DND-41 (cell line): ENCODE measurements around the gene KCNA1.

Experiments used
- CTCF ChIP-seq: IDR thresholded peaks from 2 replicates; pipeline ENCODE4 v1.5.1; 2012; ENCODE audit warnings: borderline replicate concordance, low read length, moderate library complexity, mild to moderate bottlenecking; ENCODE audit not compliant: poor library complexity, severe bottlenecking; ENCODE audit errors: extremely low read depth
- EZH2 ChIP-seq: IDR thresholded peaks from 3 replicates; pipeline ENCODE4 v1.6.1; 2012; ENCODE audit warnings: borderline replicate concordance, low read depth, mild to moderate bottlenecking, moderate library complexity, low read length, inconsistent platforms; ENCODE audit not compliant: severe bottlenecking

DNA sequence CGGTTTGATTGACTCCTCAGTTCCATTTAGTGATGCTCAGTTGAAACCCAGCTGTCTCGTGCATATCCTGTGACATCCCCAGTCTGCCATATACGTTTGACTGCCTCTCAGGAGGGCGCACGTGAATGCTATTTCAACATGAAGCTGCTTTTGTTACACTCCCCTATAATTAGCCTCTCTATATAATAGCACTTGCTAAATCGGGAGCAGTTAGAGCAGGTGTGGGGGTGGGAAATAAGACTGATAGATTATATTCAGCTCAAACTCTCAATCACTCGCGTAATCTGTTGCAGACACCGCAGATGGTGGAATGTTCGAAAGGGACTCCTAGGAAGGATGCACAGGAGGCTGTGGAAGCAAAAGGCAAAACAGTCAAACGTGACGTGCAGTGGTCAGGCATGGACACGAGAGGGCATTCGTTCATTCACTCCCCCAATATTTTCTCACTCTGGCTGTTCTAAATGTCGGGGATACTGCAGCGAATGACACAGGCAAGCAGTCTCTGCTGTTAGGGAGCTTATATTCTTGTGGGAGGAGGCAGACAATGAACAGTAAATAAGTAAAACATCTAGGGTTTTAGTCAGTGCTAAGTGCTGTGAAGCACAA is 29.8 kb downstream of the KCNA1 start:
- TF ChIP-seq CTCF (no peak), EZH2 (no peak)
